ENCODE measurements around the gene PARD6B. TPM values are rescaled to one million over a fixed set of nuclear protein-coding genes. Genes with fewer than 3 reads are reported as not detected.

Gene PARD6B
- total and polyA plus RNA-seq, 2 experiments from 2014 or later: 14.6 to 41.0 TPM

GRCh38 chr20:50750145-50750671 lies 18.8 kb downstream of the PARD6B start:
- no peaks in the 10 kb centered on the region for H3K9me2 ChIP-seq (replicated peaks; ENCODE audit: insufficient read depth)
- no peaks in the 10 kb centered on the region for H4K20me1 ChIP-seq (ENCODE audit: insufficient read depth, poor library complexity, severe bottlenecking)
- H3K9me3 ChIP-seq (ENCODE audit: low read depth): no peaks in the 10 kb centered on the region
- no peaks in the 10 kb centered on the region for H3K27me3 ChIP-seq
- TF ChIP-seq CTCF (IDR thresholded peaks at IDR 0.05; ENCODE audit: poor library complexity) (no peak), EZH2 (IDR thresholded peaks at IDR 0.05; ENCODE audit: borderline replicate concordance) (no peak), EZH2phosphoT487 (IDR thresholded peaks at IDR 0.05; ENCODE audit: low read depth, severe bottlenecking, unreplicated experiment) (no peak)
- no peak overlapping the region for H3K27ac ChIP-seq
- no peak overlapping the region for H3K4me3 ChIP-seq
- no peak overlapping the region for H2AFZ ChIP-seq
- no peak overlapping the region for H3K4me2 ChIP-seq
- 75% methylated on average over 8 of the region's 8 CpGs for WGBS (ENCODE audit: low lambda C conversion rate, missing lambda C conversion rate)
- no peaks in the 10 kb centered on the region for H3K36me3 ChIP-seq (replicated peaks; ENCODE audit: insufficient read depth, low read depth)
- peaks cover 57% of the 10 kb centered on the region for H3K79me2 ChIP-seq
- DNase-seq (ENCODE audit: low spot score): no peak
- H3K4me1 ChIP-seq (ENCODE audit: insufficient read depth): peaks cover 34% of the 10 kb centered on the region

GRCh38 chr20:50753152-50753551 lies 21.8 kb downstream of the PARD6B start:
- Histone ChIP-seq H3K4me1 (ENCODE audit: insufficient read depth) (peaks cover 6% of the 10 kb centered on the region), H3K4me2 (no peak overlapping the region), H3K79me2 (peaks cover 45% of the 10 kb centered on the region), H2AFZ (no peak overlapping the region), H3K4me3 (no peak overlapping the region), H3K27me3 (no peaks in the 10 kb centered on the region), H3K9me3 (ENCODE audit: low read depth) (no peaks in the 10 kb centered on the region), H4K20me1 (ENCODE audit: insufficient read depth, poor library complexity, severe bottlenecking) (no peaks in the 10 kb centered on the region), H3K9me2 (replicated peaks; ENCODE audit: insufficient read depth) (no peaks in the 10 kb centered on the region), H3K36me3 (replicated peaks; ENCODE audit: insufficient read depth, low read depth) (no peaks in the 10 kb centered on the region), H3K27ac (no peak overlapping the region)
- WGBS (ENCODE audit: low lambda C conversion rate, missing lambda C conversion rate): 96% methylated on average over 3 of the region's 3 CpGs
- no peak for TF ChIP-seq EZH2phosphoT487 (IDR thresholded peaks at IDR 0.05; ENCODE audit: low read depth, severe bottlenecking, unreplicated experiment)
- no peak for TF ChIP-seq CTCF (IDR thresholded peaks at IDR 0.05; ENCODE audit: poor library complexity)
- TF ChIP-seq EZH2 (IDR thresholded peaks at IDR 0.05; ENCODE audit: borderline replicate concordance): no peak
- DNase-seq (ENCODE audit: low spot score): no peak

- DNase-seq (ENCODE audit: low spot score): no peak
- TF ChIP-seq EZH2 (IDR thresholded peaks at IDR 0.05; ENCODE audit: borderline replicate concordance) (no peak), EZH2phosphoT487 (IDR thresholded peaks at IDR 0.05; ENCODE audit: low read depth, severe bottlenecking, unreplicated experiment) (no peak), CTCF (IDR thresholded peaks at IDR 0.05; ENCODE audit: poor library complexity) (no peak)
- Histone ChIP-seq H3K36me3 (replicated peaks; ENCODE audit: insufficient read depth, low read depth) (no peaks in the 10 kb centered on the region), H3K4me2 (no peak overlapping the region), H3K9me2 (replicated peaks; ENCODE audit: insufficient read depth) (no peaks in the 10 kb centered on the region), H3K4me1 (ENCODE audit: insufficient read depth) (no peaks in the 10 kb centered on the region), H3K4me3 (no peak overlapping the region), H3K27me3 (no peaks in the 10 kb centered on the region), H3K27ac (no peak overlapping the region), H2AFZ (no peak overlapping the region), H3K79me2 (peaks cover 35% of the 10 kb centered on the region), H4K20me1 (ENCODE audit: insufficient read depth, poor library complexity, severe bottlenecking) (no peaks in the 10 kb centered on the region), H3K9me3 (ENCODE audit: low read depth) (no peaks in the 10 kb centered on the region)
- WGBS (ENCODE audit: low lambda C conversion rate, missing lambda C conversion rate): 98% methylated on average over 4 of the region's 4 CpGs
These were observed 23.0 kb downstream of the PARD6B start for GRCh38 chr20:50754420-50754819.
